Measurements from ENCODE around the gene ACKR2. TPM values are rescaled to one million over a fixed set of nuclear protein-coding genes. Genes with fewer than 3 reads are reported as not detected.
"Not testable (repeated sequence)": the region's sequence is repeated elsewhere in the genome, so short reads cannot be mapped to it uniquely, and the experiment has no call there.

Gene ACKR2
- total RNA-seq, 1 donor from 2014 or later, result 11.2 TPM

DNA sequence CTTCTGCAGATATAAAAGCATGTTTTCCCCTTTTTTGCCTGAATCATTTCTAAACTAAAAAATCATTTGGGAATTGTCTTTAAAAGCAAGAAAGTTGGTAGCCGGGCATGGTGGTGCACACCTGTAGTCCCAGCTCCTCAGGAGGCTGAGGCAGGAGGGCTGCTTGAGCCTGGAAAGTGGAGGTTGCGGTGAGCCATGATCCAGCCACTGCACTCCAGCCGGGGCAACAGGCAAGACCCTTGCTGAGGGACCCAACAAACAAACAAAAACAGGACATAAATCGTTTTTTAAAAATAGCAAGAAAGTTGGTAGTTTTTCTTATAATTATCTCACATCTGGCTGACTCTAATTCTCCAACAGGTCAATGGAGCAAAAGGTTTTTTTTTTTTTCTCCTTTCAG is 7.5 kb upstream of the ACKR2 start:
- no peak for DNase-seq

GRCh38 chr3:42802876-42803413 is 6.3 kb upstream of the ACKR2 start:
- DNase-seq, result no peak

- DNase-seq, result no peak
These were observed 5.7 kb upstream of the ACKR2 start for GRCh38 chr3:42803414-42804105.

- peak; percentile 97 for DNase-seq
These were observed 5.0 kb upstream of the ACKR2 start, which contains the start of gene HIGD1A for GRCh38 chr3:42804106-42804830. TSS of gene HIGD1A (minus strand) at chr3:42804490. CDS start at chr3:42794253, 10,237 bp downstream.

- DNase-seq, result no peak
These were observed 4.5 kb upstream of the ACKR2 start for GRCh38 chr3:42804831-42805132.

- DNase-seq, result peak; percentile 23
These were observed 4.0 kb upstream of the ACKR2 start for GRCh38 chr3:42805141-42805821.

DNA sequence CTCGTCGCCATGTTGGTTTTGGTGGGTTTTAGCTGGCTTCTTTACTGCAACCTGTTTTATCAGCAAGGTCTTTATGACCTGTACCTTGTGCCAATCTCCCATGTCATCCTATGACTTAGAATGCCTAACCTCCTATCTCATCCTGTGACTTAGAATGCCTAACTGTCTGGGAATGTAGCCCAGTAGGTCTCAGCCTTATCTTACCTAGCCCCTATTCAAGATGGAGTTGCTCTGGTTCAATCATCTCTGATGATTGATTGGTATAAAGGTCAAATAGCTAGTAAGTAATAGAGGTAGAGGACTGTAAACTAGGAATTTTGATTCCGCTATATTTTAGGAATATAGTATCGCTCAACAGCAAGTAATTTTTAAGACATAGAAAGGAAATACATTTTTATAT is 1.3 kb upstream of the ACKR2 start:
- no peak for DNase-seq

DNA sequence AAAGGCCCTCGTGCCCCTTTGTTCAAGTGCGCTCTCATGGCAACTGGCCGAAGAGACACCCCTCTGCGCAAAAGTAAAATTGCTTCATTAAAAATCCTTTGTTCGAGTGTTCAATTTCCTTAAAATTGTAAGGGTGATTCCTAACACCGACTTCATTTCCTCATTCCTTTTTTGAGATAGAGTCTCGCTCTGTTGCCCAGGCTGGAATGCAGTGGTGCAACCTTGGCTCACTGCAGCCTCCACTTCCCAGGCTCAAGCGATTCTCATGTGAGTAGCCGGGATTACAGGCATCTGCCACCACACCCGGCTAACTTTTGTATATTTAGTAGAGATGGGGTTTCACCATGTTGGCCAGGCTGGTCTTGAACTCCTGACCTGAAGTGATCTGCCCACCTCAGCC is 1.5 kb downstream of the ACKR2 start:
- DNase-seq, result not testable (repeated sequence)

- DNase-seq, result not testable (repeated sequence)
These were observed 2.1 kb downstream of the ACKR2 start for GRCh38 chr3:42811118-42811883.

DNA sequence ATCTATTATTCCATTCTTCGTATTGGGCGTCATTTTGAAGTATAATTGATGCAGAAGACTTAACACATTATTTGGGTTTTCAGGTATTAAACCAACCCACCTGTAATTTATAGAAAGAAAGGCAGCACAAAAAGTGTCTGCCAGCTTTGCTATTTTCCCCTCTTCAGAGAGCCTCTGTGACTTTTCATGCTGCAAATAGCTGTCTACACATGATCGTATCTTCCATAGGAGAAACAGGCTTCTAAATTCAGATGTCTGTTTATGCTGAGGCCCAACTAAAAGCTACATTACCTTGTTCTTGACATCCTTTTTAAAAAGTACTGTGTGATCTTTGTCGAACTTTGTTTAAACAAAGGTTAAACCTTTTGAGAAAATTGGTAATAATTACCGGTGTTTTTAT is 5.0 kb downstream of the ACKR2 start:
- DNase-seq, result no peak

- DNase-seq, result no peak
These were observed 5.8 kb downstream of the ACKR2 start for GRCh38 chr3:42814914-42815507.

DNA sequence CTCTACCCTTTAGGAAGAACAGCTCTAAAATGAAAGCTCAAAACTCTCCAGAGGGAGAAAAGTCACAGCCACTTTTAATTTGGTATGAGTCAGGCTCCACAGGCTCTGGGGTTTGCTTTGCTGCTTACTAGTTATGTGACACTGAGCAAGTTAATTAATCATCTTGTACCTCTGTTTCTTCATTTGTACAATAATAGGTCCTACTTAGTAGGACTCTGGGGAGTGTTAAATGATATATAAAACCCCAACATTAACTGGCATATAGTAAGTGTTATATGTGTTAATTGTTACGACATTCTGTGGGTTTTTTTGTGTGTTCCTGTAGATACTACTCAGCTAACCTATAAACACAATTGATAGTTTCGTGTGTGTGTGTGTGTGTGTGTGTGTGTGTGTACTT is 6.6 kb downstream of the ACKR2 start:
- DNase-seq, result no peak

GRCh38 chr3:42819351-42819965 is 10.2 kb downstream of the ACKR2 start:
- DNase-seq, result peak; percentile 17

GRCh38 chr3:42820746-42821051 is 11.5 kb downstream of the ACKR2 start:
- no peak for DNase-seq

DNA sequence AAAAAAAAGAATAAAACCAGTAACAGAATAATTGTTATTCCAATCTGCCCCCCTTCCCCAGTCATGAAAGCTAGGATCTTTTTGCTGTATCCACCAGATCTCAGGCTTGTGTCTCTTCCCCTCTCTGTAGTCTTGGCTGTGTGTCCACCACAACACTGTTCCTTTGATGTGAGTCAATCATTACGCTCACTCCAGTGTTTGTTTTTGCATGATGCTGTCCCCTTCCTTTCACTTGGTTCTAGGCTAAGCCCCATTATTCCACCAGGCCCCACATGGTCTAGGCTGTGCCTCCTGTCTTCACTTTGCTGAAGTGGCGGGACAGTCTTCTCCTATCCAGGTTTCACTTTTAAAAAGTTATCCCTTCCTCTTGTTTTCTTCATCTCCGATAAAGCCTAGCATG is 13.6 kb downstream of the ACKR2 start:
- DNase-seq, result no peak

- DNase-seq, result no peak
These were observed 14.1 kb downstream of the ACKR2 start for GRCh38 chr3:42823351-42823750.

DNA sequence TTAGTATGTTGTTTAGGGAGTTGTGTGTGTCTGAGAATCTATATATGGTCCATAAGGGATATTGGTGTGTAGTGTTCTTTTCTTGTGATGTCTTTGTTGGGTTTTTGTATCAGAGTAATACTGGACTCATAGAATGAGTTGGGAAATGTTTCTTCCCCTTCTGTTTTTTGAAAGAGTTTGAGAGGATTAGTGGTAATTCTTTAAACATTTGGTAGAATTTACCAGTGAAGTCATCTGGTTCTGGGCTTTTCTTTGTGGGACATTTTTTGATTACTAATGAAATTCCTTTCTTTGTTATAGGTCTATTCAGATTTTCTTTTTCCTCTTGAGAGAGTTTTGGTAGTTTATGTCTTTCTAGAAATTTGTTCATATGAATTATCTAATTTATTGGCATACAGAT is 16.9 kb downstream of the ACKR2 start:
- no peak for DNase-seq

DNA sequence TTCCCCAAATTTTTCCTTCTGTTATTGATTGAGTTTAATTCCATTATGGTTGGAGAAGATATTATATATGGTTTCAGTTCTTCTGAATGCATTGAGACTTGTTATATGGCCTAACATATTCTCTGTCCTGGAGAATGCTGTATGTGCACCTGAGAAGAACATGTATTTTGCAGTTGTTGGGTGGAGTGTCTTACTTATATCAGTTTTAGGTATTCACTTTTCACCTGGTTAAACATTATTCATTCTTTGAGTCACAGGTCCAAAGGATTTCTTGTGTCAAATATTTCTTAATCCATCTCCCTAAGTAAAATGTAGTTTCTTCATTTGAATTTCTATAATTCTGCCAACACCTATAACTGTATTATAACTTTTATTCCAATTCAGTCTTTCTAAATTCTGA is 17.8 kb downstream of the ACKR2 start:
- no peak for DNase-seq

GRCh38 chr3:42827654-42828053 is 18.4 kb downstream of the ACKR2 start:
- no peak for DNase-seq

DNA sequence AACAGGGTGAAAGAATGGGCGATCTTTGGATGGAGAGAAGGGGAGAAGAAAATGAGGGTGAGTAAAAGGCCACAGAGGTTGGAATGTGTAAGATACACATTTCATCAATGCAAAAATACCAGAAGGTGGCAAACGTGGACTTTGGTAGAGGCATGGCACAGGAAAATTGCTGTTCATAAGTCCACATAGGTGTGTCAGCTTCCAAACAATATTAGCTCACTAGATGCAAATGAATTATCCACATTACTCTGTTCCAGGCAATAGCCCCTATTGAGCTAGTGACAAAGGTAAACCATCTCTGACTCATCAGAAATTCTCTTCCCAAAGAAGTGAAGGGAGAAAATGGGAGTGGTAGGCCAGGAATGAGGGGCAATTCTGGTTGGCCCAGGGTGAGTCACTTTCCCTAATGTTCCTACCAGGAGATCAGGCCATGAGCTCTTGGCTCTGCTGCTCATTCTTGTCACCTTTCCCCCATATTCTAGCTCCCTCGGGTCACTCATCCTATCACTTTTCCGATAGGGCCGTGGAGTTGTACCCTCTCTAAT is 19.9 kb downstream of the ACKR2 start:
- DNase-seq, result no peak

GRCh38 chr3:42829628-42830436 is 20.6 kb downstream of the ACKR2 start:
- DNase-seq, result no peak
